SJCRH30 (cell line): ENCODE measurements around the gene ASIC2. TPM values are rescaled to one million over a fixed set of nuclear protein-coding genes. Genes with fewer than 3 reads are reported as not detected.

Source experiments
- DNase-seq, 2 experiments: peaks; one replicate each; pipeline ENCODE4 v3.0.0-alpha.2; 2015 to 2020
- H3K27ac ChIP-seq: fragments of 250-450 bp; sonication (Bioruptor Pico); 2 replicates; pipeline ENCODE4 v1.5.1; 2020; ENCODE audit warnings: mild to moderate bottlenecking, moderate library complexity
- H3K27me3 ChIP-seq: fragments of 250-450 bp; sonication (Bioruptor Pico); 2 replicates; pipeline ENCODE4 v1.5.1; 2020; ENCODE audit warnings: mild to moderate bottlenecking, moderate library complexity
- H3K36me3 ChIP-seq: fragments of 250-450 bp; sonication (Bioruptor Pico); 2 replicates; pipeline ENCODE4 v1.5.1; 2020; ENCODE audit warnings: mild to moderate bottlenecking, moderate library complexity
- H3K4me1 ChIP-seq: fragments of 250-450 bp; sonication (Bioruptor Pico); 2 replicates; pipeline ENCODE4 v1.5.1; 2020; ENCODE audit warnings: mild to moderate bottlenecking, moderate library complexity
- H3K4me3 ChIP-seq: fragments of 250-450 bp; sonication (Bioruptor Pico); 2 replicates; pipeline ENCODE4 v1.5.1; 2020; ENCODE audit warnings: mild to moderate bottlenecking, moderate library complexity
- H3K9me3 ChIP-seq: fragments of 250-450 bp; sonication (Bioruptor Pico); replicated peaks from 2 replicates; pipeline ENCODE4 v1.5.1; 2020; ENCODE audit warnings: mild to moderate bottlenecking, moderate library complexity
- total RNA-seq: library from RNA; depleted of rRNA; stranded (reverse); fragments of >200 nt; shearing (Covaris generic); gene quantifications from 2 replicates; pipeline ENCODE4 v1.2.3, GENCODE V29; 2014

Gene ASIC2
- total RNA-seq, 1 experiment from 2014 or later, result not detected

DNA sequence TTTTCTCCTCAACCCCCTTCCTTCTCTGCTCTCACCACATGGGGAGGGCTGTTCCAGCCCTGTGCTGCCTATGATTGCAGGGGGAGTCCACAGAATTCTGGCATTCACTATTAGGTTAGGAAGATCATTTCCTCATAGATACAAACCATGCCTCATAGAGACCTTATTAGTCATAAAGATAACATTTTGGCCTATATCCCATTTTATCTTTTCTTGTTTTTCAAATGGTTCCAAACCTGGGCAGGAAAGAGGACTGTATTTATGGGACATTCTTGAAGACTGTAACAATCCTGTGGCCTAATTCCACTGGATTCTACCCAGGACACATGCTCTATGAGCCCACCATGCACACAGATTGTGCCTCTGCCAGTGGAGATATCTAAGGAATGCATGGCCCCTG, 51.7 kb downstream of the ASIC2 start:
- Histone ChIP-seq H3K4me3 (no peak overlapping the region), H3K27me3 (peaks cover 9% of the 10 kb centered on the region; the same call in 1 of the 2 replicates), H3K27ac (no peak overlapping the region), H3K36me3 (no peaks in the 10 kb centered on the region), H3K9me3 (no peaks in the 10 kb centered on the region), H3K4me1 (no peaks in the 10 kb centered on the region)
- DNase-seq, result no peak

DNA sequence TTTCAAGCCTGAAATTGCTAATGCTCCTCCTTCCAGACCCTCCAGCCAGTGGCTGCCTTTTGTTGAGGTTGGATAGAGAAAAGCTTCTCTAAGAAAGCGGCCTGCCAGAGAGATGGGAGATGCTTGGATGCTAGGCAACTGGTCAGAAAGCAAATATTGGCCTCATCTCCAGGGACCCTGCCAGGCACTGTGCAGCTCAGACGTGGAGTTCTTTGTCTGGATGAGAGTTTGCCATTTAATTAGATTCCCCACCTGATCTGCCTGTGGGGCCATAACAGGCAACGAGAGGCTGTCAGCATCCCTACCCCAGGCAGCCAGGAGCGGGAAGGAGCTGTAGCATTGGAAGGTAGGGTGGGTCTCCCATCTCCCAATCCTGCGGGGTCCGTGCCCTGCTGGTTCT, 52.7 kb downstream of the ASIC2 start:
- no peak overlapping the region for H3K27ac ChIP-seq
- peaks cover 9% of the 10 kb centered on the region; the same call in 1 of the 2 replicates for H3K27me3 ChIP-seq
- no peak for DNase-seq
- H3K4me3 ChIP-seq, result no peak overlapping the region
- H3K36me3 ChIP-seq, result no peaks in the 10 kb centered on the region
- no peaks in the 10 kb centered on the region for H3K9me3 ChIP-seq
- no peaks in the 10 kb centered on the region for H3K4me1 ChIP-seq

DNA sequence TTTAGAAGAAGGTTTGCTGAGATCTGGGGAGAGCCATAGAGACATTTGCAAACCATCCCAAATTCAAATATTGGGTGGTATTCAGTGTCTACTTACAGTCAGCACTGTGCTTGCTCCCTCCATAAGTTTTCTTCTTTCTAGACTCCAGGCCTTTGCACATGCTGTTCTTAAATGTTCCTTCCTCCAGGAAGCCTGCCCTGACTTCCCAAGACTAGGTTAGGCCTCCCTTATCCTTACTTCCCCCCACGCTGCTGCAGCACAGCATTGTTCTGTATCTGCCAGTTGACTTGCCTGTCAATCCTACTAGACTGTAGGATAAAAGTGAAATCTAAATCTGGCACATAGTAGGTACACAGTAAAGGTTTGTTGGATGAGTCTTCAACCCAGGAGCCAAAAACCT, 53.4 kb downstream of the ASIC2 start:
- no peak overlapping the region for H3K27ac ChIP-seq
- H3K27me3 ChIP-seq, result peaks cover 9% of the 10 kb centered on the region; the same call in 1 of the 2 replicates
- H3K4me1 ChIP-seq, result no peaks in the 10 kb centered on the region
- no peak for DNase-seq
- H3K4me3 ChIP-seq, result no peak overlapping the region
- H3K36me3 ChIP-seq, result no peaks in the 10 kb centered on the region
- no peaks in the 10 kb centered on the region for H3K9me3 ChIP-seq

DNA sequence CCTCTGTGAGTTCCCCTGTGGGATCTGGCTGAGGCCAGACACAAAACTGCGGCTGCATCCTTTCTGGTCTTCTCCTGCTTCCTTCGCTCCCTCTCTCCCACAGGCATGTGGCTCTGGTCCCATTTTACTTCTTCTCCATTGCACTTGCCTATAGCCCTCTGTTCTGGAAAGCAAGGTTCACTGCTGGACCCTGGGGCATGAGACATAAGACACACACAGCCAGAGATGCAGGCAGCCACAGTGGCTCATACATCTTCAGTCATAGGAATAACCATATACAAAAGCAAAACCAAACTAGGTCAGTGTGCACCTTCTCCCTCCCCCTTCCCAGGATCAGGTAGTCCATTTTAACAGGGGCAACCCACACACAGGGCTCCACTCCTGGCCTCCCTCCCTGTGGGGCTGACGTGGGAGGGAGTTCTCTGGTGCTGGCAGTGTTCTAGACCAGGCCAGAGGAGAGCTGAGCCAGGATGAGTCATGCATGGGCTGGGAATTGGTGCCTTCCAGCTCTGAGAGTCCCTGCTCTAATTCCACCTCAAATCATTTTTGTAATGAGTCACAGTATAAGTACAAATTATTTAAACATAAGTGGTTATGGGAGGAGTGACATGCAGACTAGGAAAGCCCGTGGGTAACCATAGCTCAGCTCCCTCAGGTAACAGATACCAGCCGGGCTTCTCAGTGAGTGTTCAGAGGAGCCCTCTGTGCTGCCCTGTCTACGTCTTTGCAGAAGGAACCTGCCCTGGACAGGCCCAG, 58.0 kb downstream of the ASIC2 start:
- Histone ChIP-seq H3K27ac (no peak overlapping the region), H3K36me3 (no peaks in the 10 kb centered on the region), H3K27me3 (peaks cover 13% of the 10 kb centered on the region; the same call in 1 of the 2 replicates), H3K4me1 (no peaks in the 10 kb centered on the region), H3K9me3 (no peaks in the 10 kb centered on the region), H3K4me3 (no peak overlapping the region)
- DNase-seq, result peak in 1 of 2 experiments; percentile 11

DNA sequence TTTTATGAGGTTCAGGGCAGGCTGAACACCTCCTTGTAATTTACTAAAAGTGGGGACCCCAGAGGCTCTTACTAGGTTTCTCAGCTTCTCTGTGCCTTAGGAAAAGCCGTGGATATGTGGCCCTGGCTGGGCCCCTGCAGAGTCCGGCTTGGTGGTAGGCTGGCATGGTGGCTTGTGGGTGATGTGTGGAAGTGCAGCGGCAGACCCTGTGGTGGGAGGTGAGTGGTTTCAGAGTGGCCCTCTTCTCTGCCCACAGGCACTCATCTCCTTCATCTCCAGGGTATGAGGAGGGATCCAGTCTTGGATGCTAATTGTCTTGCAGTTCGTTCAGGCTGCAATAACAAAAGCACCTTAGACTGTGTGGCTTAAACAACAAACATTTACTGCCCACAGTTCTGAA, 58.9 kb downstream of the ASIC2 start:
- Histone ChIP-seq H3K9me3 (no peaks in the 10 kb centered on the region), H3K4me1 (no peaks in the 10 kb centered on the region), H3K27ac (no peak overlapping the region)

DNA sequence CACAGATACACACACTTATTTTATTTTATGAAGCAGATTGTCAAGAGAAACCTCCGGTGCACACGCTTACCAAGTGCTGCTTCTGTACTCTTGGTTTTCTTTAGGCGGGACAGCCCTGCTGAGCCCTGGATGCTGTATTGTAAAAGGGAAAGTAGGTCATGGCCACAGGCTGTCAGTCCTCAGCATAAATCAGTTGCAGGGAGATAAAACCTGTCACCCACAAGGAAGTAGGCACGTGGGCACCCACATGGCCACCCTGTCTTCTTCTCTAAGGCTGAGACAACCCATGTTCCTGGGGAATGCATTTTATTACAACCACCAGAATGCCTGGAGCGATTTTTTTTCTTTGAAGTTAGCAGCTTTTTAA, 59.3 kb downstream of the ASIC2 start:
- H3K36me3 ChIP-seq, result no peaks in the 10 kb centered on the region
- H3K4me3 ChIP-seq, result no peak overlapping the region
- DNase-seq, result no peak
- H3K9me3 ChIP-seq, result no peaks in the 10 kb centered on the region
- H3K27me3 ChIP-seq, result peaks cover 11% of the 10 kb centered on the region; the same call in 1 of the 2 replicates
- no peaks in the 10 kb centered on the region for H3K4me1 ChIP-seq
- no peak overlapping the region for H3K27ac ChIP-seq

More for the DNA sequence above, 58.9 kb downstream of the ASIC2 start:
- Histone ChIP-seq H3K4me3 (no peak overlapping the region), H3K27me3 (peaks cover 13% of the 10 kb centered on the region; the same call in 1 of the 2 replicates), H3K36me3 (no peaks in the 10 kb centered on the region)
- DNase-seq, result no peak

DNA sequence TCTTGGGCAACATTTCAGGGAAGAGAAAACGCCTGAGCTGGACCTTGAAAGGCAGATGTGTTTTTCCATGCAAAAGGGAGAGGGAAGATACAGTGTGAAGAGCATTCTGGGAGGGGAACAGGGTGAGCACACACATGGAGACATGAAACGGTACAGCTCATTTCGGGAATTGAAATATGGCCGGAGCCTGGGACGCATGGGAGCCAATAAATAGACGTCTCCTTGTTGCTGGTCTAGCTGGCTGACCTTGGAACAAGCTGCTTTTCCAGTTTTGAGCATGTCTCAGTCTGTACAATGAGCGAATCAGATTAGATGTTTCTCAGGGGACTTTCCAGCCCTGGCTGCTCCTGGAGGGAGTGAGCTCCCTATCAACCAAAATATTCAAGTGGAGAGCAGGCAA, 63.6 kb downstream of the ASIC2 start:
- H3K27me3 ChIP-seq, result peaks cover 7% of the 10 kb centered on the region; the same call in 1 of the 2 replicates
- DNase-seq, result no peak
- H3K4me1 ChIP-seq, result no peaks in the 10 kb centered on the region
- H3K36me3 ChIP-seq, result no peaks in the 10 kb centered on the region
- H3K9me3 ChIP-seq, result no peaks in the 10 kb centered on the region
- no peak overlapping the region for H3K4me3 ChIP-seq
- no peak overlapping the region for H3K27ac ChIP-seq

DNA sequence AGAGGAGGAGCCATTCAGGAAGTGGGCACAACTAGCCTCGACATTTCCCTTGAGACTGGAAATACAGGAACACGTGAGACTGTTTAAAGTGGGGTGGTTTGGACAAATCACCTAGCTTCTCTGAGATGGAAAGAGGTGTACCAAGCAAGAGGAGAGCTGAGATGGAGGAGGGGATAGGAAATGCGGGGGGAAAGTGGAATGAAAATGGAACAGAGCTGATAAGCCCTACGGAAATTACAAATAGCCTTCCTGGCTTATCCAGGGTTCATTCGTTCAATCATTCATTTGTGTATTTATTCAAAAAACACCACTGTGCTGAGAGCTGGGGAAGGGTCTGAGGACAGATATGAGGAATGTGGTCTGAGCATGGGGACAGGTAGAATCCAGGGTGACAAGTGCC, 64.1 kb downstream of the ASIC2 start:
- no peaks in the 10 kb centered on the region for H3K36me3 ChIP-seq
- no peaks in the 10 kb centered on the region for H3K9me3 ChIP-seq
- no peaks in the 10 kb centered on the region for H3K4me1 ChIP-seq
- no peak overlapping the region for H3K4me3 ChIP-seq
- DNase-seq, result no peak
- peaks cover 5% of the 10 kb centered on the region; the same call in 1 of the 2 replicates for H3K27me3 ChIP-seq
- no peak overlapping the region for H3K27ac ChIP-seq

DNA sequence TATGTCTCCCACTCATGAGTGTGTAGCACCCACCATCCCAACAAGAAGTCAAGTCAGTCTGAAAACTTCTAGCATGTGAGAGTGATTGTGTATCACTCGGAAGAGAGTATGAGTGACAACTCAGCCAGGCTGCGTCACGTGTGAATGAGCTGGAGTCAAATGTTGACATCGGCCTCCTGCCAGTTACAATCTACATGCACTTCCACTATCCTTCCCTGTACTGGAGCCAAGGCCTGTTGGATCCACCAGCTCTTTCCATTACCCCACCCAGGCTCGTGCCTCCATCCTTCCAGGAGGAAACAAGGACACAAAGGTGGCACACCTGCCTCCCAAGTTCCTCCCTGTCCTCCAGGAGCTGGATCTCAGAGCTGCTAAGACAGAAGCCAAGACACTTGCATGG, 64.5 kb downstream of the ASIC2 start:
- no peak overlapping the region for H3K27ac ChIP-seq
- H3K27me3 ChIP-seq, result peaks cover 3% of the 10 kb centered on the region; the same call in 1 of the 2 replicates
- H3K36me3 ChIP-seq, result no peaks in the 10 kb centered on the region
- H3K9me3 ChIP-seq, result no peaks in the 10 kb centered on the region
- DNase-seq, result no peak
- H3K4me3 ChIP-seq, result no peak overlapping the region
- H3K4me1 ChIP-seq, result no peaks in the 10 kb centered on the region

DNA sequence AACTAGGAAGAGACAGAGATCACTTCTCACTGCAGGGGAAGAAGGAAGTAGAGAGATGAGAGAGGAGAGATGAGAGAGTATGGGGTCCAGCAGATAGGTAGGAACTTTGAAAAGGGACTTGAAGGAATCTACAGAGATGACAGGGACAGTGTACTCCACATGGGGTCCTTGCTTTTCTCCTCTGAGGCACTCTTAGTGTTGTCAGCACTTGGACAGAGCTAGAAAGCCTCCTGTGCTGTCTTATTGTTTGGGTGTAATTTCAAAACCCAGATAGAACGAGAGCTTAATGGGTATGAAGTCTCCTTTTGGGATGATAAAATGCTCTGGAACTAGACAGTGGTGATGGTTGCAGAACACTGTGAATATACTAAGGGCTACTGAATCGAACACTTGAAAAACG, 65.2 kb downstream of the ASIC2 start:
- Histone ChIP-seq H3K27me3 (peaks cover 3% of the 10 kb centered on the region; the same call in 1 of the 2 replicates), H3K9me3 (no peaks in the 10 kb centered on the region), H3K4me3 (no peak overlapping the region), H3K4me1 (no peaks in the 10 kb centered on the region), H3K27ac (no peak overlapping the region), H3K36me3 (no peaks in the 10 kb centered on the region)
- no peak for DNase-seq

DNA sequence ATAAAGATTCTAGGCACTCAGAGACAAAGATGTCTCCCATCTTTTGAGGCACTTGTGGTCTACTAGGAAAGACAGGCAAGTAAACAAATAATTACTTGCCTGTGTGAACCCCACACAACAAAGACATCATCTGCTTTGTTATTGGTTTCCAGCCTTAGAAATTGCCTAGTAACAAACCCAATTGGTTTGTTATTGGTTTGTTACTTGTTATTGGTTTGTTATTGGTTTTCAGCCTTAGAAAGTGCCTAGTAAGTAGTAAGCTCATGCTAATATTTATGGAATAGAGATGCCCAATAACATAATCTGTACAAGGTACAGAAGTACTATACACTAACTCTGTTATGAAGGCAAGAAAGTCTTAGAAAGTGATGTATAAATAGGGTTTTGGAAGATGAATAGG, 67.1 kb downstream of the ASIC2 start:
- Histone ChIP-seq H3K27me3 (peaks cover 3% of the 10 kb centered on the region; the same call in 1 of the 2 replicates), H3K4me3 (no peak overlapping the region), H3K36me3 (no peaks in the 10 kb centered on the region), H3K4me1 (no peaks in the 10 kb centered on the region), H3K27ac (no peak overlapping the region), H3K9me3 (no peaks in the 10 kb centered on the region)
- DNase-seq, result no peak

DNA sequence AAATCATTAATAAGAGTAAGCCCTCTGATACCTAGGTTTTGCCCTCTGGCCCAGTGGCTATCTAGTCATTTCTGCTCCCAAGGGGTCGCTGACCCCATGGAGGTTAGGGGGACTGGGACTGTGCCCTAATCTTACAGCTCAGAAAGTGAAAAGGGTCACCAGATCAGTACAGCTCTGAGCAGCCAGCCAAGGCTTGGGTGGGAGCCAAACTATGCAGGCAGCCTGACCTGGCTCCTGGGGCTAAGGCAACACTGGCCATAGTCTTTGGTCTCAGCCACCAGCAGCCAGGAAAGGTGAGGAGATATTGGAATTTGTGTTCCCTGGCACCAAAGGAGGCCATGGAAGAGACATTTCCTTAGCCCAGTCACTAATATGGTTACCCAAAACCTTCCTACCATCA, 67.6 kb downstream of the ASIC2 start:
- H3K27me3 ChIP-seq, result peaks cover 5% of the 10 kb centered on the region
- H3K4me3 ChIP-seq, result no peak overlapping the region
- H3K9me3 ChIP-seq, result no peaks in the 10 kb centered on the region
- H3K36me3 ChIP-seq, result no peaks in the 10 kb centered on the region
- no peak for DNase-seq
- H3K27ac ChIP-seq, result no peak overlapping the region
- no peaks in the 10 kb centered on the region for H3K4me1 ChIP-seq

DNA sequence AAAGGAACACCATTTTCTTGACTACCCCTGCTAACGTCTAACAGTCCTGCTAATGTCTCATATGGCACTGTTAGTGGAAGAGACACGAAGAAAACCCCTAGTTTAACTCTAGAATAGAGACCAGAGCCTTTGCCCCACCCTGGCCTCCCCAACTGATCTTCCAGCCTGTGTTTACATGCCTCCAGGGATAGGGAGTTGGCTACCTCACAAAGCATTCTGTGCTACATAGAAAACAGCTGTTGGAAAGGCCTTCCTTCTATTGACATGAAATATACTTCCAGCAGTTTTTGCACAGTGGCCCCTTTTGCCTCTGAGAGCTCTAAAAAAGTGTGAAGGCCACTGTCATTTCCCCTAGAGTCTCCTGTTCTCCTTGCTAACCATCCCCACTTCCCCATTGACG, 73.1 kb downstream of the ASIC2 start:
- H3K36me3 ChIP-seq, result no peaks in the 10 kb centered on the region
- DNase-seq, result no peak
- H3K4me1 ChIP-seq, result no peaks in the 10 kb centered on the region
- H3K9me3 ChIP-seq, result no peaks in the 10 kb centered on the region
- no peak overlapping the region for H3K4me3 ChIP-seq
- no peak overlapping the region for H3K27ac ChIP-seq
- peaks cover 22% of the 10 kb centered on the region for H3K27me3 ChIP-seq

DNA sequence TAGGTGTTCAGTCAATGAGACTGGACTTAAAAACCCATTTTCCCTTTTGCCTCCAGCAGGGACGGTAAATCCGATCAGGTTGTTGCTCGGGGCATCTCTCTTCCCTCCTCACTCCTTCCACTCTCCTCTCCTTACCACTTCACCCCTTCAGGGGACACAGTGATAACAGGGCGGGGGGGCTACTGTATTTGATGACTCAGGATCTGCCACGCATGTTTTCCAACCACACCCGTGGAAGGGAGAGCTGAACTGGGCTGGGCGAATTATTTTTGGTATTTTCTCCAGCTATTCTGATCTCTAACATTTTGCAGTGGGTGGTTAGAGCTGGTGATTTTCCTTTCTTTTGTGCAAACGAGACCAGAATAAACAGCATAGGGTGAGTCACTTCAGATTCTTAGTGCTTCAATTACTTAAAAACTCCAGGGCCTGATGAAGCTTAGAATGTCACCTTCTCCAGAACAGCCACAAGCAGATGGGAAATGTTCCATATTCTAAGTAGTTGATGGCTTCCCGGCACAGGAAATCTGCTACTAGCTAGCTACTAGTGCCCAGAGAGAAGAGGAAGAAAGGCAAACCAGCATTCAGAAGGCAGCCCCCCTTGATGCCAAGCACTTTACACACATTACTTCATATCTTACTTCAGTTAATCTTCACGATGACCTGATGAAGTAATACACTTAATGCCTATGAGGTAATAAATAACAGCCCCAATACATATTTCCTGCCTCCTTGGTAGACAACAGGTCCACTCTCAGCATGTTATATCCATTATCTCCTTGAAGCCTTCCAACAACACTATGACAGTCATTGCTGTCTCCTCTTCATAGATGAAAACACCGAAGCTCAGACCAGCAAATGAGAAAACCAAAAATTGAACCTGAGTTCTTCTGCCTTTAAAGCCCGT, 74.1 kb downstream of the ASIC2 start:
- Histone ChIP-seq H3K36me3 (no peaks in the 10 kb centered on the region), H3K27ac (no peak overlapping the region)
- no peak for DNase-seq

DNA sequence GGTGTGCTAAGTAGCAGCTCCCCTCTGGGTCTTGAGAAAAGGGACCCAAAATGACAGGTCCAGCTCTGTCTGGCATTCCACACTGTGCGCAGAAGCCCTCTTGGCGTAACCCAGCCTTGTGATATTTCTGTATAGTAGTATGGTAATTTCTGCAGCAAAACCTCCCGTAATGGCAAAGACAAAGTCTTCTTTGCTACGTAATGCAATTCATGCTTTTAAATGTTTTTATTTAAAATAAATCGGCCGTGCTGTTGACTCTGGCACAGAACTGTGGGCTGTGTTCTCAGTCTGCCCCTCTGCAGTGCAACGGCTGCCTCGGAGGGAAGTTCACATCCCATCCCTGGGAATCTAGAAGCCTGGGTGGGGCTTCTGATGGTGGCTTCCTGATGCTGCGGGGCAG, 75.2 kb downstream of the ASIC2 start:
- H3K4me1 ChIP-seq, result no peaks in the 10 kb centered on the region
- no peaks in the 10 kb centered on the region for H3K9me3 ChIP-seq
- DNase-seq, result no peak
- no peak overlapping the region for H3K4me3 ChIP-seq
- H3K36me3 ChIP-seq, result no peaks in the 10 kb centered on the region
- no peak overlapping the region for H3K27ac ChIP-seq
- H3K27me3 ChIP-seq, result peaks cover 22% of the 10 kb centered on the region

More for the DNA sequence above, 74.1 kb downstream of the ASIC2 start:
- Histone ChIP-seq H3K27me3 (peaks cover 22% of the 10 kb centered on the region), H3K4me1 (no peaks in the 10 kb centered on the region), H3K9me3 (no peaks in the 10 kb centered on the region), H3K4me3 (no peak overlapping the region)
